ENCODE measurements around the gene OR2AT4.
"Not testable (repeated sequence)": the region's sequence is repeated elsewhere in the genome, so short reads cannot be mapped to it uniquely, and the experiment has no call there.

Gene OR2AT4

GRCh38 chr11:75105462-75105925 lies 8.8 kb upstream of the OR2AT4 start:
- Histone ChIP-seq H3K4me1 (ENCODE audit: control insufficient read depth, insufficient read depth, low read length, poor library complexity, severe bottlenecking) (no peaks in the 10 kb centered on the region), H3K9me3 (ENCODE audit: control insufficient read depth, low read length) (no peaks in the 10 kb centered on the region), H3K27ac (ENCODE audit: insufficient read depth, low read length, poor library complexity, severe bottlenecking) (no peak overlapping the region), H3K4me3 (ENCODE audit: insufficient read depth, low read depth, low read length, poor library complexity, severe bottlenecking) (no peak overlapping the region), H3K36me3 (ENCODE audit: control insufficient read depth, insufficient read depth, low read length) (no peaks in the 10 kb centered on the region), H3K27me3 (replicated peaks; ENCODE audit: control insufficient read depth, insufficient read depth, low read length, poor library complexity, severe bottlenecking) (no peaks in the 10 kb centered on the region)
- DNase-seq = no peak

GRCh38 chr11:75103380-75104026 lies 6.8 kb upstream of the OR2AT4 start:
- Histone ChIP-seq H3K36me3 (ENCODE audit: control insufficient read depth, insufficient read depth, low read length) (no peaks in the 10 kb centered on the region), H3K27ac (ENCODE audit: insufficient read depth, low read length, poor library complexity, severe bottlenecking) (no peak overlapping the region), H3K27me3 (replicated peaks; ENCODE audit: control insufficient read depth, insufficient read depth, low read length, poor library complexity, severe bottlenecking) (no peaks in the 10 kb centered on the region), H3K4me3 (ENCODE audit: insufficient read depth, low read depth, low read length, poor library complexity, severe bottlenecking) (no peak overlapping the region), H3K4me1 (ENCODE audit: control insufficient read depth, insufficient read depth, low read length, poor library complexity, severe bottlenecking) (no peaks in the 10 kb centered on the region), H3K9me3 (ENCODE audit: control insufficient read depth, low read length) (no peaks in the 10 kb centered on the region)
- DNase-seq = no peak

- no peak for DNase-seq
- Histone ChIP-seq H3K4me3 (ENCODE audit: insufficient read depth, low read depth, low read length, poor library complexity, severe bottlenecking) (no peak overlapping the region), H3K36me3 (ENCODE audit: control insufficient read depth, insufficient read depth, low read length) (no peaks in the 10 kb centered on the region), H3K27me3 (replicated peaks; ENCODE audit: control insufficient read depth, insufficient read depth, low read length, poor library complexity, severe bottlenecking) (no peaks in the 10 kb centered on the region), H3K27ac (ENCODE audit: insufficient read depth, low read length, poor library complexity, severe bottlenecking) (no peak overlapping the region), H3K4me1 (ENCODE audit: control insufficient read depth, insufficient read depth, low read length, poor library complexity, severe bottlenecking) (no peaks in the 10 kb centered on the region), H3K9me3 (ENCODE audit: control insufficient read depth, low read length) (no peaks in the 10 kb centered on the region)
Measured at GRCh38 chr11:75101424-75102128, 4.9 kb upstream of the OR2AT4 start.

GRCh38 chr11:75100314-75100713 lies 3.6 kb upstream of the OR2AT4 start:
- H3K27ac ChIP-seq (ENCODE audit: insufficient read depth, low read length, poor library complexity, severe bottlenecking) = no peak overlapping the region
- H3K36me3 ChIP-seq (ENCODE audit: control insufficient read depth, insufficient read depth, low read length) = no peaks in the 10 kb centered on the region
- no peak overlapping the region for H3K4me3 ChIP-seq (ENCODE audit: insufficient read depth, low read depth, low read length, poor library complexity, severe bottlenecking)
- no peaks in the 10 kb centered on the region for H3K9me3 ChIP-seq (ENCODE audit: control insufficient read depth, low read length)
- DNase-seq = no peak
- no peaks in the 10 kb centered on the region for H3K4me1 ChIP-seq (ENCODE audit: control insufficient read depth, insufficient read depth, low read length, poor library complexity, severe bottlenecking)
- peaks cover 5% of the 10 kb centered on the region for H3K27me3 ChIP-seq (replicated peaks; ENCODE audit: control insufficient read depth, insufficient read depth, low read length, poor library complexity, severe bottlenecking)

GRCh38 chr11:75099635-75100034 lies 3.0 kb upstream of the OR2AT4 start:
- Histone ChIP-seq H3K36me3 (ENCODE audit: control insufficient read depth, insufficient read depth, low read length) (no peaks in the 10 kb centered on the region), H3K4me1 (ENCODE audit: control insufficient read depth, insufficient read depth, low read length, poor library complexity, severe bottlenecking) (no peaks in the 10 kb centered on the region), H3K9me3 (ENCODE audit: control insufficient read depth, low read length) (no peaks in the 10 kb centered on the region), H3K4me3 (ENCODE audit: insufficient read depth, low read depth, low read length, poor library complexity, severe bottlenecking) (no peak overlapping the region), H3K27ac (ENCODE audit: insufficient read depth, low read length, poor library complexity, severe bottlenecking) (no peak overlapping the region), H3K27me3 (replicated peaks; ENCODE audit: control insufficient read depth, insufficient read depth, low read length, poor library complexity, severe bottlenecking) (peaks cover 5% of the 10 kb centered on the region)
- no peak for DNase-seq

- not testable (repeated sequence) for H3K9me3 ChIP-seq (ENCODE audit: control insufficient read depth, low read length); H3K36me3 ChIP-seq (ENCODE audit: control insufficient read depth, insufficient read depth, low read length); H3K4me3 ChIP-seq (ENCODE audit: insufficient read depth, low read depth, low read length, poor library complexity, severe bottlenecking); H3K27ac ChIP-seq (ENCODE audit: insufficient read depth, low read length, poor library complexity, severe bottlenecking); H3K27me3 ChIP-seq (replicated peaks; ENCODE audit: control insufficient read depth, insufficient read depth, low read length, poor library complexity, severe bottlenecking); DNase-seq; H3K4me1 ChIP-seq (ENCODE audit: control insufficient read depth, insufficient read depth, low read length, poor library complexity, severe bottlenecking)
Measured at GRCh38 chr11:75098835-75099439, 2.3 kb upstream of the OR2AT4 start.

- not testable (repeated sequence) for DNase-seq; H3K36me3 ChIP-seq (ENCODE audit: control insufficient read depth, insufficient read depth, low read length); H3K27ac ChIP-seq (ENCODE audit: insufficient read depth, low read length, poor library complexity, severe bottlenecking); H3K27me3 ChIP-seq (replicated peaks; ENCODE audit: control insufficient read depth, insufficient read depth, low read length, poor library complexity, severe bottlenecking); H3K4me3 ChIP-seq (ENCODE audit: insufficient read depth, low read depth, low read length, poor library complexity, severe bottlenecking); H3K9me3 ChIP-seq (ENCODE audit: control insufficient read depth, low read length); H3K4me1 ChIP-seq (ENCODE audit: control insufficient read depth, insufficient read depth, low read length, poor library complexity, severe bottlenecking)
Measured at GRCh38 chr11:75098181-75098580, 1.5 kb upstream of the OR2AT4 start.

- no peaks in the 10 kb centered on the region for H3K36me3 ChIP-seq (ENCODE audit: control insufficient read depth, insufficient read depth, low read length)
- H3K4me1 ChIP-seq (ENCODE audit: control insufficient read depth, insufficient read depth, low read length, poor library complexity, severe bottlenecking) = no peaks in the 10 kb centered on the region
- peaks cover 5% of the 10 kb centered on the region for H3K27me3 ChIP-seq (replicated peaks; ENCODE audit: control insufficient read depth, insufficient read depth, low read length, poor library complexity, severe bottlenecking)
- H3K4me3 ChIP-seq (ENCODE audit: insufficient read depth, low read depth, low read length, poor library complexity, severe bottlenecking) = no peak overlapping the region
- no peaks in the 10 kb centered on the region for H3K9me3 ChIP-seq (ENCODE audit: control insufficient read depth, low read length)
- no peak for DNase-seq
- H3K27ac ChIP-seq (ENCODE audit: insufficient read depth, low read length, poor library complexity, severe bottlenecking) = no peak overlapping the region
Measured at GRCh38 chr11:75097173-75097557, 489 bp upstream of the OR2AT4 start.

- not testable (repeated sequence) for H3K9me3 ChIP-seq (ENCODE audit: control insufficient read depth, low read length); H3K27ac ChIP-seq (ENCODE audit: insufficient read depth, low read length, poor library complexity, severe bottlenecking); DNase-seq; H3K4me1 ChIP-seq (ENCODE audit: control insufficient read depth, insufficient read depth, low read length, poor library complexity, severe bottlenecking); H3K36me3 ChIP-seq (ENCODE audit: control insufficient read depth, insufficient read depth, low read length); H3K27me3 ChIP-seq (replicated peaks; ENCODE audit: control insufficient read depth, insufficient read depth, low read length, poor library complexity, severe bottlenecking); H3K4me3 ChIP-seq (ENCODE audit: insufficient read depth, low read depth, low read length, poor library complexity, severe bottlenecking)
Measured at GRCh38 chr11:75094382-75094781, 2.3 kb downstream of the OR2AT4 start.

GRCh38 chr11:75090671-75091177 lies 6.0 kb downstream of the OR2AT4 start:
- DNase-seq = no peak
- Histone ChIP-seq H3K9me3 (ENCODE audit: control insufficient read depth, low read length) (no peaks in the 10 kb centered on the region), H3K27me3 (replicated peaks; ENCODE audit: control insufficient read depth, insufficient read depth, low read length, poor library complexity, severe bottlenecking) (no peaks in the 10 kb centered on the region), H3K36me3 (ENCODE audit: control insufficient read depth, insufficient read depth, low read length) (no peaks in the 10 kb centered on the region), H3K4me1 (ENCODE audit: control insufficient read depth, insufficient read depth, low read length, poor library complexity, severe bottlenecking) (no peaks in the 10 kb centered on the region), H3K27ac (ENCODE audit: insufficient read depth, low read length, poor library complexity, severe bottlenecking) (no peak overlapping the region), H3K4me3 (ENCODE audit: insufficient read depth, low read depth, low read length, poor library complexity, severe bottlenecking) (no peak overlapping the region)
